ENCODE measurements around the gene TBPL2.
"Not testable (repeated sequence)": the region's sequence is repeated elsewhere in the genome, so short reads cannot be mapped to it uniquely, and the experiment has no call there.

Gene TBPL2

DNA sequence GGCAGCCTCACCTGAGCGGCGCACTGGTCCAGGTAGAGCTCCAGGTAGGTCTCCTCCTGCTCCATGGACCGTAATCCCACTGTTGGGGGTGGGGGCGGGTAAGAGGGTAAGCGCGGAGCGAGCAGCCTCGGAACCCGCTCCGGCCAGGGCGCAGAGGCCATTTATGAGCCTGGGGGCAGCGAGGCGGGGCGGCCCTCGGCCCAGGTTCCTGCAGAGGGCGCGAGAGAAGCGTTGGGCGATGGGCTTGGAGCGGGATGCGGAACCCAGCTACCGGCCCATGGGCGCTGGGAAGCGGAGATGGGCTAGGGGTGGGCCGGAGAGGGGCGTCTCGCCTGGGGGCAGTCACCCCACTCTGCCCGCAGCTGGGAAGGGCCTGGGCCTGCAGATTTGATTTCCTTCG is at the start of gene TBPL2:
Gene TBPL2 (minus strand): TSS at position 232 of the 400 bp plus-strand sequence. CDS start 167 bp downstream, at position 65.
- no peak within 1 kb of the TSS for H3K27ac ChIP-seq
- H4K20me1 ChIP-seq = no peaks in the 10 kb centered on the region
- no peaks in the 10 kb centered on the region for H3K4me1 ChIP-seq
- no peaks in the 10 kb centered on the region for H3K36me3 ChIP-seq
- no peaks in the 10 kb centered on the region for H3K9me3 ChIP-seq
- H3K4me3 ChIP-seq = no peak within 1 kb of the TSS
- TF ChIP-seq Cebpa-rat (IDR thresholded peaks at IDR 0.05) = no peak
- H3K9ac ChIP-seq = no peak within 1 kb of the TSS
- no peak within 1 kb of the TSS for H3K4me2 ChIP-seq
- no peaks in the 10 kb centered on the region for H3K27me3 ChIP-seq

DNA sequence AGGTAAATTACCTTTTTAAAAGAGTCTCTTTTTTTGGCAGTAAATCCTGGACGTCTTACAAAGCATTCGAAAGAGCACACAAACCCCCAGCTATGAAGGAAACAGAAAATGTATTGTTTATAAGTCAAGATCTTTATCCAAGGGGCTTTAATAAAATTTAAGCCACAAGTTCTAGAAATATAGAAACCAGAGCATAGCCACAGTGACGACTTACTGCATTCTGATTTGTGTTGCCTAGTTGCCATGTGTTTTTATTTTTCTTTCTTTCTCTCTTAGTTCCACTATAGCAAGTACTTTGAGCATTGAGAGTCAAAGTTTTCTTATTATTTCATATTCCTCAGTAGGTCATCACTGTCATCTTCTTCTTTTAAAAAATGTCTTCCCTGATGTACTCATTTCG is 47.8 kb upstream of the TBPL2 start:
- Histone ChIP-seq H3K36me3 (no peaks in the 10 kb centered on the region), H3K9ac (no peak overlapping the region), H3K4me2 (no peak overlapping the region), H3K9me3 (no peaks in the 10 kb centered on the region), H3K4me1 (peaks cover 6% of the 10 kb centered on the region; the same call in 1 of the 2 replicates), H3K27ac (no peak overlapping the region), H4K20me1 (no peaks in the 10 kb centered on the region), H3K27me3 (no peaks in the 10 kb centered on the region), H3K4me3 (no peak overlapping the region)
- TF ChIP-seq Cebpa-rat (IDR thresholded peaks at IDR 0.05) = no peak

DNA sequence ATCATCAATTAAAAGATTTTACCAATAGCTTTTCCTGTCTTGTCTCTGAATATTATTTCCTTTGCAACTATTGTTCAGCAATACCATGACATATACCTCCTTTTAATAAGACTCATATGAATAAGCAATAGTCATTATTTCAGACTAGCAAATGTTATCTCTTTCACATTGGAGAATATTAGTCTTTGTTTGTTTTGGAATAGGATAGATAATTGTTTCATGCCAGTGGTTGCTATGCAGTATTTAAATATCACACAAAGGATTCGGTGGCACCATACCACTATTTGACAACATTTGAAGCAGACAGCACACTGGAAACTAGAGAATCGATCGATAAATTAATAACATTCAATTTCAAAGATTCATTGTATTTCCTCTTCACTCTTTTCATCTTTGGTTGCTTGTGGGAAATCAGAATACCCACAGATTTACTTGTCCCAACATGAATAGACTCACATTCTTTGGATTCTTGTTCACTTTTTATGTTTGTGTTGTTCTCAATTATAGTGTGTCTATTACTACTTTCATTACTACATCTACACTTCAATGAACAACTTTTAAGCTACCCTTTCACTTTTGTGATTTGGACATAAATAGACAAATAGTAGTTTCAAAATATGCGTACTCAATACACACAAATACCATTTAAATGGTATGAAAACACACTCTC is 42.7 kb upstream of the TBPL2 start:
- no peak overlapping the region for H3K9ac ChIP-seq
- H3K9me3 ChIP-seq = no peaks in the 10 kb centered on the region
- H3K4me1 ChIP-seq = no peaks in the 10 kb centered on the region
- H3K4me3 ChIP-seq = no peak overlapping the region
- H3K36me3 ChIP-seq = no peaks in the 10 kb centered on the region
- no peak overlapping the region for H3K4me2 ChIP-seq
- no peaks in the 10 kb centered on the region for H3K27me3 ChIP-seq
- no peaks in the 10 kb centered on the region for H4K20me1 ChIP-seq
- no peak overlapping the region for H3K27ac ChIP-seq
- no peak for TF ChIP-seq Cebpa-rat (IDR thresholded peaks at IDR 0.05)

DNA sequence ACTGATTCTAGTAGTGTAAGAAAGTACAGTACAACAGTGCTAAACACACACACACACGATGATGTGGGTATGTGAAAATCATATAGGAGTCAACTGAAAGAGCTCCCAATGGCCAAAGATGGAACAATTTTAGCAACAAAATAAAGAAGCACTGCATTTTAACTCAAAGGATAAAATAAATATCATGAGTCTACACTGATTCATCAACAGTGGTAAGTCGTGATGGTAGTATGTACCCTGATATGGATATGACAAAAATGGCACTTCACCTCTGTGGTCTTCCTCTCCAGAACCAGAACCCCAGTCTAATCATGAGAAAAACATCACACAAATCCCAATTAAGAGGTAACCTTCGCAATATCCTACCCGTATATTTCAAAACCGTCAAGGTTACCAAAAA is 41.4 kb upstream of the TBPL2 start:
- H3K9me3 ChIP-seq = no peaks in the 10 kb centered on the region
- no peaks in the 10 kb centered on the region for H3K36me3 ChIP-seq
- no peaks in the 10 kb centered on the region for H3K4me1 ChIP-seq
- H4K20me1 ChIP-seq = no peaks in the 10 kb centered on the region
- no peak overlapping the region for H3K27ac ChIP-seq
- no peak overlapping the region for H3K4me3 ChIP-seq
- TF ChIP-seq Cebpa-rat (IDR thresholded peaks at IDR 0.05) = no peak
- H3K9ac ChIP-seq = no peak overlapping the region
- no peaks in the 10 kb centered on the region for H3K27me3 ChIP-seq
- no peak overlapping the region for H3K4me2 ChIP-seq

DNA sequence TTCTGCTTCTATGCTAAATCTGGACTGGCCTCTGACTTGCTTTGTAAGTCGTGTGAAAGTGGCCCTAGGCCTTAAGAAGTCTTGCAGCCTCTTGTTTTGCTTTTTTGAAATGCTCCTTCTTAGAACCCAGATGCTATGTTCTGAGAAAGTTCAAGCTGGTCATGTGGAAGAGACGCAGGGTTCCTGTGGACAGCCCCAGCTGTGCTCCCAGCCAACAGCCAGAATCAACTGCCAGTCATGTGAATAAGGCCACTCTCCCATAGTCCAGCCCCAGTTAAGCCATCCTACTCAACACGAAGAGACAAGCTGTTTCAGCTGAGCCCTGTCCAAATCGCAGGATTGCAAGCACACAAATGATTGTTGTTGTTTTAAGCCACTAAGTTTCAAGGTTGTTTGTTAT is 37.3 kb upstream of the TBPL2 start:
- H3K27ac ChIP-seq = no peak overlapping the region
- H3K9me3 ChIP-seq = no peaks in the 10 kb centered on the region
- TF ChIP-seq Cebpa-rat (IDR thresholded peaks at IDR 0.05) = no peak

DNA sequence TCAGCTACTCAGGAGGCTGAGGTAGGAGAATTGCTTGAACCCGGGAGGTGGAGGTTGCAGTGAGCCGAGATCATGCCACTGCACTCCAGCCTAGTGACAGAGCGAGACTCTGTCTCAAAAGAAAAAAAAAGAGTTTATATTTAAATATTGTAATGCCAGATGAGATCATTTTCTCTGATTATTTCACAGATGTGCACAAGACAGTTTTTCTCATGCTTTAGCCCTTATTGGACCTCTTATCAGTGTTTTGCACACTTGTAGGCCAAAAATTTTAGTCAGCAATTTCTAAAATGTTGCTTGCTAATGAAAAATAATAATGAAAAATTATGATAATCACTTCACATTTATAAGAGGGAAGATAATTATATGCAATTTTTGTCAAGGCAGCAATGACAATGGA is 36.0 kb upstream of the TBPL2 start:
- H3K9me3 ChIP-seq, H3K9ac ChIP-seq, H3K4me3 ChIP-seq, H3K4me1 ChIP-seq, H3K27me3 ChIP-seq, H3K27ac ChIP-seq, H3K4me2 ChIP-seq, H4K20me1 ChIP-seq, H3K36me3 ChIP-seq: not testable (repeated sequence)

More for the DNA sequence above, 37.3 kb upstream of the TBPL2 start:
- no peaks in the 10 kb centered on the region for H3K4me1 ChIP-seq
- no peak overlapping the region for H3K4me3 ChIP-seq
- H3K36me3 ChIP-seq = no peaks in the 10 kb centered on the region
- H4K20me1 ChIP-seq = no peaks in the 10 kb centered on the region
- no peaks in the 10 kb centered on the region for H3K27me3 ChIP-seq
- H3K4me2 ChIP-seq = no peak overlapping the region
- H3K9ac ChIP-seq = no peak overlapping the region

DNA sequence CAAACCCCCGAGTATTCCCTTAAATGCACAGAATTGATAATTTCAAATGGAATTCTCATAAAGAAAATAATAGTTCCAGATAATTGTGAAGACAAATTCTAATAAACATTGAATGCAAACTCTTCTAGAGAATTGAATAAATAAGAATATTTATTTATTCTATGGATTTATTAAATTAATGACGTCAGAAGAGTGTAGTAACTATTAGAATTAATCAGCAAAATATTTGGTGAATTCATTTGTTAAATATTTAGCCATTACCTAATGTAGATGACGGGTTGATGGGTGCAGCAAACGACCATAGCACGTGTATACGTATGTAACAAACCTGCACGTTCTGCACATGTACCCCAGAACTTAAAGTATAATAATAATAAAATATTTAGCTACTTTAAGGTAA is 33.4 kb upstream of the TBPL2 start:
- H3K4me3 ChIP-seq = no peak overlapping the region
- no peaks in the 10 kb centered on the region for H4K20me1 ChIP-seq
- no peak for TF ChIP-seq Cebpa-rat (IDR thresholded peaks at IDR 0.05)
- no peak overlapping the region for H3K9ac ChIP-seq
- no peak overlapping the region for H3K4me2 ChIP-seq
- H3K4me1 ChIP-seq = no peaks in the 10 kb centered on the region
- H3K27me3 ChIP-seq = no peaks in the 10 kb centered on the region
- peaks cover 3% of the 10 kb centered on the region; the same call in 1 of the 2 replicates for H3K9me3 ChIP-seq
- H3K36me3 ChIP-seq = no peaks in the 10 kb centered on the region
- no peak overlapping the region for H3K27ac ChIP-seq

DNA sequence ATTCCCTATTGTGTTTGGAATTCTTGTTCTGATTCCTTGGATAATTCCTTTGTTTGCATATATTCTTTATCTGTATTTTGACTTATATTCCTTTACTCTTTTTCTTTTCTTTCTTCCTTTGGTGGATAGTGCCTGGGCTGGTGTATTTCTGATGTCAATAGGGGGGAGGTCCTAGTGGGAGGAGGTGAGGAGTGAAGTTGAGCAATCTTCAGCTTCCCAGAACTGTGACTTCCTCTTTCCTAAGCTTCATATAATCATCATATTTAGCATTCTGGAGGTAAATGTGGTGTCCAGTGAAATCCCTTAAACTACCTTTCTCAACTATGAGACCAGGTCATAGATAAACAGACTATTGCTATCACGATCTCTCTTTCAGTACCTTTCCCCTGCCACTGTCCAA is 29.6 kb upstream of the TBPL2 start:
- Histone ChIP-seq H3K4me3 (no peak overlapping the region), H3K27me3 (no peaks in the 10 kb centered on the region), H3K4me2 (no peak overlapping the region), H3K9ac (no peak overlapping the region), H3K4me1 (no peaks in the 10 kb centered on the region), H4K20me1 (no peaks in the 10 kb centered on the region), H3K36me3 (no peaks in the 10 kb centered on the region), H3K9me3 (peaks cover 19% of the 10 kb centered on the region), H3K27ac (no peak overlapping the region)
- no peak for TF ChIP-seq Cebpa-rat (IDR thresholded peaks at IDR 0.05)

DNA sequence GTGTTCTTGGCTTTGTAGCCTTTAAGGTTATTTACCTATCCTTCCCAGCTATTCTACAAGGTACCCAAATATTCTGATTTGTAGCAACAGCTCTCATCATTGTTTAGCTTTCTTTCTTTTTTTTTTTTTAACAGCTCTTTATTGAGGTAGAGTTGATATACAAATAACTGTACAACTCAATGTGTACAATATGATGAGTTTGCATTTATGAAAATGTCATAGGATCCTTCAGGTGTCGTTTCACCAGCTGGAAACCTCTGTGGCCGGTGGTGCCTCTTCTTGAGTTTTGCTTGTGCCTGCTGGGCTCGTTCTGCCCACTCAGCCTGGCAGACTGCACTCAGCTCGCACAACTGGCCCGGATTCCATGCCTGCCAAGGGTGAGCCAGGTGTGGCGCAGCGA is 26.9 kb upstream of the TBPL2 start:
- Histone ChIP-seq H3K36me3 (no peaks in the 10 kb centered on the region), H3K27ac (no peak overlapping the region), H3K9ac (no peak overlapping the region), H3K4me1 (no peaks in the 10 kb centered on the region), H4K20me1 (no peaks in the 10 kb centered on the region), H3K27me3 (no peaks in the 10 kb centered on the region), H3K9me3 (peaks cover 19% of the 10 kb centered on the region), H3K4me2 (no peak overlapping the region), H3K4me3 (no peak overlapping the region)
- no peak for TF ChIP-seq Cebpa-rat (IDR thresholded peaks at IDR 0.05)

DNA sequence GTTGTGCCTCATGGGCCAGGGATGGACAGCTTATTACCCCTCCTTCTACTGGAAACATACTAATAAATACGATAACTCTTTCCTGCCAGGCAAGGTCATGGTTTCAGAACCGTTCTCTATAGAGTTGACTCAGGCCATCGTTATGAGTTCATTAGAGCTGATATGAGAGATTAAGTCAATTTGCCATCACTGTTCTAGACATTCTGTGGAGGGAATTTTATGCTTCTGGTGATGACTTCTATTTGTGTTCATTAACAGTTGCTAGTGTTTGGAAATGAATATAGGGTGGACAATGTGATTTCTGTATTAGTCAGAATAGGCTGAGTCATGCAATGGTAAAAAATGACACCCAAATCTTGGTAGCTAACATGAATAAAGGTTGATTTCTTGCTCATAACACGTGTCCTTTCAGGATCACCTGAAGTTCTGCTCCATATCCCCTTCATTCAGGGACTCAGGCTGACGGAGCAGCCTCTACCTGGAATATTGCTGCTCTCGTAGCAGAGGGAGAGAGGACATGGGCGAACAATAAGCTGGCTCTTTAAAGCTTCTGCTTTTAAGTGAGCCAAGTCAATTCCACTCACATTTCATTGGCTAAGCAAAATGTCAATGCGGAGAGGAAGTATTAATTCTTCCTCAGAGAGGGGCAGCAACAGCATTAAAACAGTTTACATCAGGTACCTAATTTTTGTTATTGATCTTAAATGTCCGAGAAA is 18.5 kb upstream of the TBPL2 start:
- no peaks in the 10 kb centered on the region for H3K36me3 ChIP-seq
- no peak overlapping the region for H3K9ac ChIP-seq
- TF ChIP-seq Cebpa-rat (IDR thresholded peaks at IDR 0.05) = no peak
- no peaks in the 10 kb centered on the region for H4K20me1 ChIP-seq
- H3K9me3 ChIP-seq = peaks cover 9% of the 10 kb centered on the region; the same call in 1 of the 2 replicates
- H3K27ac ChIP-seq = no peak overlapping the region
- no peak overlapping the region for H3K4me3 ChIP-seq
- peaks cover 13% of the 10 kb centered on the region for H3K4me1 ChIP-seq
- no peak overlapping the region for H3K4me2 ChIP-seq
- H3K27me3 ChIP-seq = no peaks in the 10 kb centered on the region
